NCI-H2081 treated with DMSO at 0.1 percent for 48 hours (cell line): ENCODE data around the gene PTPN4.
"Not testable (repeated sequence)": the region's sequence is repeated elsewhere in the genome, so short reads cannot be mapped to it uniquely, and the experiment has no call there.

Experiments
- DNase-seq: peaks from one replicate; lab custom pipeline; 2025; lab: John Stamatoyannopoulos, UW

Gene PTPN4

GRCh38 chr2:119940856-119941255 lies 181.1 kb downstream of the PTPN4 start:
- DNase-seq: no peak

- no peak for DNase-seq
These were observed 181.7 kb downstream of the PTPN4 start for GRCh38 chr2:119941388-119941787.

GRCh38 chr2:119941981-119942513 lies 182.3 kb downstream of the PTPN4 start:
- DNase-seq: no peak

GRCh38 chr2:119943058-119943457 lies 183.3 kb downstream of the PTPN4 start:
- DNase-seq: no peak

- DNase-seq: no peak
These were observed 187.8 kb downstream of the PTPN4 start for GRCh38 chr2:119947535-119947934.

GRCh38 chr2:119950966-119951365 lies 191.2 kb downstream of the PTPN4 start:
- no peak for DNase-seq

GRCh38 chr2:119958670-119959268 lies 199.0 kb downstream of the PTPN4 start:
- no peak for DNase-seq

GRCh38 chr2:119960821-119961220 lies 201.1 kb downstream of the PTPN4 start:
- DNase-seq: no peak

- no peak for DNase-seq
These were observed 222.2 kb downstream of the PTPN4 start for GRCh38 chr2:119981896-119982295.

- DNase-seq: no peak
These were observed 222.8 kb downstream of the PTPN4 start for GRCh38 chr2:119982506-119982905.

GRCh38 chr2:119983108-119983507 lies 223.4 kb downstream of the PTPN4 start:
- no peak for DNase-seq

GRCh38 chr2:119996148-119996547 lies 236.4 kb downstream of the PTPN4 start:
- no peak for DNase-seq

- DNase-seq: not testable (repeated sequence)
These were observed 237.5 kb downstream of the PTPN4 start for GRCh38 chr2:119996896-119997891.

- no peak for DNase-seq
These were observed 241.7 kb downstream of the PTPN4 start for GRCh38 chr2:120001471-120001870.

- DNase-seq: no peak
These were observed 244.5 kb downstream of the PTPN4 start for GRCh38 chr2:120004254-120004653.

GRCh38 chr2:120005834-120006521 lies 246.3 kb downstream of the PTPN4 start:
- no peak for DNase-seq

GRCh38 chr2:120007851-120008250 lies 248.1 kb downstream of the PTPN4 start:
- no peak for DNase-seq

- DNase-seq: no peak
These were observed 252.6 kb downstream of the PTPN4 start for GRCh38 chr2:120012363-120012762.

- peak; percentile 51 for DNase-seq
These were observed 253.3 kb downstream of the PTPN4 start, which contains the start of gene EPB41L5 for GRCh38 chr2:120012771-120013596. TSS of gene EPB41L5 (plus strand) at chr2:120013077. CDS start at chr2:120019085, 6,008 bp downstream.

- no peak for DNase-seq
These were observed 254.0 kb downstream of the PTPN4 start for GRCh38 chr2:120013597-120014223.
